CD4-positive, alpha-beta T cell treated with Interleukin-12 subunit alpha and Interleukin-12 subunit beta, for 1 hour (primary cell): ENCODE data around the gene TWIST2.

Source experiments
- DNase-seq: peaks from one replicate; pipeline ENCODE4 v3.0.0-alpha.2; 2020

Gene TWIST2

DNA sequence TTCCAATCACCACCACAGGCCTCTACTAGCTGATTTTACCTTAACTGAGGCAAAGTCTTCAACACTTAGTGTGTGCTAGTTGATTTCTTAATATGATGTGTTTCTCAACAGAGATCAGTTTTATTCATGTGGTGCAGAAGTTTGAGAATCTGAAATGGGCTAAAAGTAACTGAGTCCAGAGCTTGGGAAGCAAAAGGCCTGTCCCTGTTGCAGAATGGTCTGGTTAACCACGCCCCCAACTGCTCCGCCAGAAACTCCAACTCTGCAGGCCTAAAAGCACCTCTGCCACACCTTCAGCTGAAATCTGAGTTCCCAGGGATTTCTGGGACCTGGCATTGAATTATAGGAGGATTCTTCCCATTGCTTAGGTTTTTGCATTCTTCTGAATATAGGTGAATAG, 44.9 kb downstream of the TWIST2 start:
- DNase-seq, result no peak

- no peak for DNase-seq
Observed at GRCh38 chr2:238893349-238894000, 45.6 kb downstream of the TWIST2 start.

DNA sequence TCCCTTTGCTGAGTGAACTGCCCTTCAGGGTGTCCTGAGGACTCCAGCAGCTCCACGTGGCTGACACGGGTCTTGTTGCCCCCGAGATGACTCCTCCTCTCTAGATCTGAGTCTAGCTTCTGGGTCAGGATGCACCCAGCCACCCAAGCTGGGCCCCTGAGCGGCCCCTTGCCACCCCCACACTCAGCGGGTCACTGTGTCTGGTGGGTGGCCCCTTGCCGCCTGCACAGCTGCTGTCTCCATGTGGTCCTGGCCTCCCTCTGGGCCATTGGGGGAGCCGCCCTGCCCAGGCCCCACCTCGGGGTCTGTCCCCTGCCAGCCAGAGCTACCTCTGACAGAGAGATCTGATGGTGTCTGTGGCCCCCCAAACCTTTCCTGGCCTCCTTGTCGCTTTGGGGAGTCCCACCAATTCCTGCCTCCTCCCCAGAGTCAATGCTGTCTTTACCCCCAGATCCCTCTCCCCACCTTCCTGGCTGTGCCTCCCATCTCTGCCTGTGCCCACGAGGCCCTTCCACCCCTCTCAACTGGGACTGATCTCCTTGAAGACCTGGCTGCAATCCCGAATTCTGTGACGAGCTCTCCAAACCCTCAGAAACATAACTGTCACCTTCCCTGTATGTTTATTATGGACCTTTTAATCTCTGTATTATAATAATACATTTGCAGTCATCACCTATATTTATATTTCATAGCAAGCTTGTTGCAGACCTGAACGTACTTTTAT, 46.5 kb downstream of the TWIST2 start:
- DNase-seq, result no peak

DNA sequence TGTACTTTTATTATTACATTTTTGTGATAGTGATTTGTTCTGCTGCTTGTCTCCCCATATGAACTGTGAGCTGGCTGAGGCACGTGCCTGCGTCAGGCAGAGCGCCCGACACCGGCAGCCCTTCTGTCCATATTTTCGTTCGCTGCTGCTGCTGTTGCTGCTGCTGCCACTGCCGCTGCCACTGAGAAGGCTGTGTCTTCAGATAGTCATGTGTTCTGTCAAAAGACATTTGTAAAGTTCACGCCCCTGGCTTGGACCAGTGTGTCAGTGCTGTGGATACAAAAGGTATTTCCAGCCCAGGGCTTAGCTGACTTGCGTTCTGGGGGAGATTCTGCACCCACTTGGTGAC, 47.0 kb downstream of the TWIST2 start:
- no peak for DNase-seq

DNA sequence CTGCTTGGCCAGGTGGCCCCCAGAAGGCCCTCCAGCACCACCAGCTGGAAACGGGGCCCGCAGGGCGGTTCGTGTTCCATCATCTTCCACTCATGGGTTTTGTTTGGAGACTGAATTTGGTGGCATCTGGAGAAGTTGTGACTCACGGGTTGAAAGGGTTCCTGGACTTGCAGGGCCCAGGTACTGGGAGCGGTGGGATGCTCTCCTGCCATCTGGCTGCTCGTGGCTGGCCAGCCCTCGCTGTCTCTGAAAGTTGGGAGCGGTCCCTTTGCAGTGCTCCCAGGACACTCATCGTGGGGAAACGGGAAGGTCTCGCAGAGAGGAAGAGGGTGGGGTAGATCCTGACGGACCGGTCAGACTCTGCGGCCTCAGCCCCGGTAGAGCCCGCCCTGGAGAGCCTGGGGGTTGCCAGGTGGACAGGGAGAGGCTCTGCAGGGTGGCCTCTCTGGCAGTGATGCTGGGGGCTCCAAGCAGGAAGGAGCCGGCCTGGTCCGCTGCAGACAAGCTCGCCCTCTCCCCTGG, 47.5 kb downstream of the TWIST2 start:
- DNase-seq, result no peak

DNA sequence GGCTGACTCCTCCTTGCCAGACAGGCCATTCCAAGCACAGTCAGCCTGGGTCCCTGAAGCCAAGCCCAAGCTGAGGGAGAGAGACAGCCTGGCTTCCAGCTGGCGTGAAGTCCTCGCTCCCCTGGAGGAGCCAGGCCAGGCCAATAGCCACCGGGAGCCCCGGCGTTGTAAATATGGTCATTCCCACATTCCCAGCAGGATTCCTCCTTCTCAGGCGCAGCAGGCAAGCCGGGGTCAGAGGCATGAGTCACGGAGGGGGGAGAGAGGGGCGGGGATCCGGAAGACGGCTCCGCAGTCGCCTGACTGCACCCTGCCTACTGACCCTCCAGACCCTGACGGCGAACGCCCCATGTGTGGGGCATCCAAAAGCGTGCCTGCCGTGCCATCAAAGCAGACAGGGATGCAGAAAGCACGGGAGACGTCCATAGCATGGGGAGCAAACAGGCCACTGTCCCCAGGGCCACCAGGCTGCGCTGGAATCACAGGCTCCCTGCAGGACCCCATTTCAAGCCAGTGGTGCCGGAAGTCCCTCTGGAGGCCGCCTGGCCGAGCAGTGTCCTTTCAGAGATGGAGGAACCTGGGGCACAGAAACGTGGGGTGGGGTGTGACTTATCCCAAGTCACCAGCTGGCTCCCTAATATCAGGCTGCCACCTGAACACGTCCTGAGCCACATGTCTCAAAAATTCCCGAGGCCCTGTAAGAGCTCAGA, 48.2 kb downstream of the TWIST2 start:
- DNase-seq, result no peak

- no peak for DNase-seq
Observed at GRCh38 chr2:238896641-238897040, 48.8 kb downstream of the TWIST2 start.

DNA sequence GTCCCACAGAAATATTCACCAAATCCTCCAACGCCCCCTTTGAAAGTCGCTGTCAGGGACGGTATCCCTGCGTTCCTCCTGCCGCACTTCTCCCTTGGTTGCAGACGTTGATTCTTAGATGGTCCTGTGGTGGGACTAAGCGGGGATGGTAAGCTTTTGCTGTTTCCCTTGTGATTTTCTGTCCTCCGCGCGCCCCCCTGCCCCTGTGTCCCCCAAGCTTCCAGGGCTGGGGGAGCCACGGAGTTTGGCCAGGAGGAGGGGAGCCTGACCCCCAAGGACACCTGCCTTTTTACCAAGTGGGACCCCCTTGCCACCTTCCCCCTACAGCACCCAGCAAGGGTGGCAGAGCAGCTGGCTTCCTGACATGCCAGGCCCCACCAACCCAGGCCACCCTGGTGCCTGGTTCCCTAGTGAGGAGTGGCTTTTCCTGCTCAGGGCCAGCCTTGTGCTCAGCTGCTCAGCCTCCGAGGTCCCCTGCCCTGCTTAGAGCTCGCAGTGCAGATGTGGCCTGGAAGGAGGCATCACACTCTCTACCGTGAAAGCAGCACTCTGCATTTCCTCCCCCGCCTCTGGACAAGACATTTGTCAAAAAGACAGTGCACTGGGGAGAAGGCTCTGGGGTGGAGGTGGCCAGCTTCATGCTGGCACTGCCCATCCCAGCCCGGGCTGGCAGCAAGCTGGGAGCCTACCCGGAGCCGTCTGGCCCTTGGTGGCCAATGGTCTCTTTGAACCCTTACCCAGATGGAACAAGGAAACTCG, 49.4 kb downstream of the TWIST2 start:
- no peak for DNase-seq

- DNase-seq, result no peak
Observed at GRCh38 chr2:238897911-238898311, 50.0 kb downstream of the TWIST2 start.

GRCh38 chr2:238898534-238899281, 50.8 kb downstream of the TWIST2 start:
- DNase-seq, result no peak

DNA sequence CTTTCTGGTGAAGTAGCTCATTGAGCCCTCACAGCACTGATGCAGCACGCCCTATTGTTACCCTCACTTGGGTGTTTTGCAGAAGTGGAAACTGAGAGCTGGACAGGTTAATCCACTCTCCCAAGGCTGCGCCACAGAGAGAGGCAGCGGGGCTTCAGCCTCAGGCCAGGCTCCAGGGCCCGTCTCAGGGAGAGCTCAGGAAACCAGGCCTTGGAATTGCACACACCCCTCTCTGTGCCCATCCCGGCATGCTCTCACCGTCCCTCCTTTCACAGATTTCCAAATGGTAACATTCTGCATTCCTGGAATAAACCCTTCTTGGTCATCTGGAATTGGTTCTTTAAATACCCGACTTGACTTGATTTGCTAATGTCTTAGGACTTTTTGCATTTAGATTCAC, 51.5 kb downstream of the TWIST2 start:
- DNase-seq, result no peak

DNA sequence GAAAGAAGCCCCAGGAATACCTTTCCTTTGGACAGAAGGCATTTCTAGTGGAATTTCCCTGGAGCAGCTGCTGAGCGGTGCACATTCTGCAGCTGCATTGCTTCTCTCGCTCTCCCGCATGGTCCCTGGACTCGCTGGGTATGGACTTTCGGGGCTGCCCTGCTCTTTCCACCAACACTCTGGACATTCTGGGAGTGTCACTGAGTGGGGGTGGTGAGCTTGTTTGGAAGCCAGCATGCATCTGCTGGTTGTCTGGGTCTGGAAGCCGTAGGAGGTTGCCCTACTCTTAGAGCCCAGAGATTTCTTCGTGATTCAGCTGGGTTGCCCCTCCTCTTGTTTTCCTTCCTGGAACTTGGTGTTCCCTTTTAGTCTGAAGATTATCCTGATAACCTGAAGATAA, 52.6 kb downstream of the TWIST2 start:
- DNase-seq, result no peak

- DNase-seq, result no peak
Observed at GRCh38 chr2:238901461-238902057, 53.7 kb downstream of the TWIST2 start.

DNA sequence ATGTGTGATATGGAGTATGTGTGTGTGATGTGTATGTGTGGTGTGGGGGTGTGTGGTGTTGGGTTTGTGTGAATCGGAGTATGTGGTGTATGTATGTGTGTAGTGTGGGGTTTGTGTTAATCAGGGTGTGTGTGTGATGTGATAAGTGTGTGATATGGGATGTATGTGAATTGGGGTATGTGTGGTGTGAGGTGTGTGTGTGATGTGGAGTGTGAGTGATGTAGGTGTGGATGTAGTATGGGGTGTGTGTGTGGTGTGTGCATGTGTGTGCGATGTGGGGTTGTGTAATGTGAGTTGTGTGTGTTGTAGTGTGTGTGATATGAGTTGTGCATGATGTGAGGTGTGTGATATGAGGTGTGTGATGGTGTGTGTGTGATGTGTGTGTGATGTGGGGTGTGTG, 54.4 kb downstream of the TWIST2 start:
- DNase-seq, result no peak

- no peak for DNase-seq
Observed at GRCh38 chr2:238903141-238903540, 55.3 kb downstream of the TWIST2 start.

- no peak for DNase-seq
Observed at GRCh38 chr2:238904177-238904576, 56.3 kb downstream of the TWIST2 start.

DNA sequence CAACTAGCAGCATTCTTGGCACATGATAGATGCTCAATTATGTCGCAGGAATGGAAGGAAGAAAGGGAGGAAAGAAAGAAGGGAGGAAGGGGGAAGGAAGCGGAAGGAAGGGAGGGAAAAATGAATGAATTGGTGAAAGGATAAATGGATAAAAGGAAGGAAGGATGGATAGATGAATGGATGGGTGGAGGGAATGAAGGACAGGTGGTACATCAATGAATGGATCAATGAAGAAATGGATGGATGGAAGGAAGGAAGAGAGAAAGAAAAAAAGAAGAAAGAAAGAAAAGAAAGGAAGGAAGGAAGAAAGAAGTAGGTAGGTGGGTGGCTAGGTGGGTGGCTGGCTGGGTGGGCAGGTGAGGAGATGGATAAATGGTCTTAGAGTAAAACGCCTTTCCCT, 56.8 kb downstream of the TWIST2 start:
- DNase-seq, result no peak

GRCh38 chr2:238905224-238905623, 57.3 kb downstream of the TWIST2 start:
- no peak for DNase-seq

DNA sequence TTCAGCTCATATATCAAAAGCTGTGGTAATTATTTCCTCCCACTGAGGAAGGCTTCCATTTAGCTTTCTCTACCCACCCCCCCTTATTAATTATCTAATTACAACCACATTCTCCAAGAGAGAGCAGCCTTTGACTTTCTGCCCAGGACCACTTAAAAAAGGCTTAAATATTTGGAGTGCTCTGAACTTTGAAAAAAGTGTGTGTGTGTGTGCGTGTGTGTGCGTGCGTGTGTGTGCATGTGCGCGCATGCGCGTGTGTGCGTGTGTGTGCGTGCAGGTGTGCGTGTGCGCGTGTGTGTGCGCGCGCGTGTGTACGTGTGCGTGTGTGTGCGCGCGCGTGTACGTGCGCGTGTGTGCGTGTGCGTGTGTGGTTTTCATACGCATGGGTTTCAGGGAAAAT, 57.8 kb downstream of the TWIST2 start:
- no peak for DNase-seq

- DNase-seq, result no peak
Observed at GRCh38 chr2:238906254-238906935, 58.5 kb downstream of the TWIST2 start.

DNA sequence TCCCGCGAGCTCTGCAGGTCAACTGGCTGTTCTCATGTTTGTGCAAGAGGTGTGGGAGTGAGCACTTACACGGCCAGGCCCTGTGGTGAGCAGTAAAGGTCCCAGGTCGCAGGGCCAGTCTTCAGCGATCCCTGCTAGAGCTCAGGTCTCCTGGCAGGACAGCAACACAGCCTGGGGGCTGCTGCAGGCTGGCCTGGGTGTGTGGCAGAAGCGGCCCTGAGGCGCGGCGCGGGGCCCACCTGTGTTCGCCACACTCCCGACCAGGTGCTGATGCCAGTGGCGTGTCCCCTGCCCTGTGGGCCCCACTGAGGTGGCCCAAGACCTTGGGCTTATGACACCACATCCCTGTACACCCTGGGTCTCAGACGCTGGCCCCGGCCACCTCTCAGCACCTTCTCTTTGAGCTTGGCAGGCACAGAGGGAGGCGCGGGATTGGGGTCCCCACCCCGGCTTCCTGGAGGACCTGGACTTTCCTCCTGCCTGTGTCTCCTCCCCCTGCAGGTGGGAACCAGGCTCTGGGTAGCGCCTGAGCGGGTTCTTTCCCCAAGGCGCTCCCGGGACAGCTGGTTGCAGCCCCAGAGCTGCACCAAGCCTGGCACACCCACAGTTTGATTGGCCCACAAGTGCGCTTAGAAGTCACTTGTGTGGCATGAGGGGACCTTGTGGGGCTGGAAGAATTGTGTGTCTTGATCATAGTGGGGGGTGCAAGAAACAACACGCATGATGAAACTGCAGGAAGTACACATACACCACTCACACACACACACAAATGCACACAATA, 59.2 kb downstream of the TWIST2 start:
- no peak for DNase-seq
